ENCODE results near the gene XKR7. TPM values are rescaled to one million over a fixed set of nuclear protein-coding genes. Genes with fewer than 3 reads are reported as not detected.

The XKR7 gene
- total RNA-seq, 1 experiment from 2014 or later: not detected

DNA sequence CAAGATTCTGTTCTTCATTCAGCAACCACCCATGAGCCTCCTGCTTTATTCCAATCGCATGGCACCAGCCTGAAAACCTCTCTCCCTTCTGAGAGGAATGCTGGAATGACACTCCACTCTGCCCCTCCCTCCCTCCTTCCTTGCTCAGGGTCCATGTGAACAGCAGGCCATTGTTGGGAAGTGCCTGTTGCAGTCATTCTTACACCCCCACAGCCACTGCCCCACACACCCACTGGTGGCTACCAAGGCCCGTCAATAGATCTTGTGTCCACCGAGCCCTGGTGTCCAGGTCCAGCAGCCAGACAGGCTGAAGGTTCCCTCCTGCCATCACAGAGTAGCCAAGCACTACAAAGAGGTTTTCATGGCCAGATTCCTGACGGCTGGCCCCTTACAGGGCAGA, 22.6 kb upstream of the XKR7 start:
- DNase-seq (ENCODE audit: low read depth): no peak

DNA sequence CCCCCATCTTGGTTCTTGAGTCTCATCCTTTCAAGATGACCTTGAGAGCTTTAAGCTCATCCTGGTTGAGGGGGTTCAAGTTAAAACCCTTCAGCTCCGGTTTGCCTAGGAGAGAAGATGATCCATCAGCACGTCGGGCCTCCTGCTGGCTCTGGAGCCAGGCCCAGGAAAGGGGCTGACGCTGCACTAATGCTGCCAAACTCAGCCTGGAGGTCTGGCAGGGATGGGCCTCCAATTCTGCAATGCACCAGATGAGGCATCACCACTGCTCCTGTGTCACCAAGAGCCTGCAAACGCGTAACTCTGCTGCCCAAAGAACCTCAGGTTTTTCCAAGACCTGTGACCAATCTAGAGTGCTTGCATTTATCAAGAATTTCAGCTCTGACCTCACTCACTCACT, 22.2 kb upstream of the XKR7 start:
- no peak for DNase-seq (ENCODE audit: low read depth)

GRCh38 chr20:31948008-31948407, 19.9 kb upstream of the XKR7 start:
- DNase-seq (ENCODE audit: low read depth): peak; percentile 8

GRCh38 chr20:31949877-31950646, 17.9 kb upstream of the XKR7 start:
- no peak for DNase-seq (ENCODE audit: low read depth)

GRCh38 chr20:31951203-31951529, 16.8 kb upstream of the XKR7 start:
- no peak for DNase-seq (ENCODE audit: low read depth)

- DNase-seq (ENCODE audit: low read depth): peak; percentile 91
Observed at GRCh38 chr20:31951530-31952453, 16.2 kb upstream of the XKR7 start, which contains the start of gene PDRG1. Gene PDRG1, minus strand, starts transcription at chr20:31952046. Its CDS starts 85 bp downstream, at chr20:31951961.

DNA sequence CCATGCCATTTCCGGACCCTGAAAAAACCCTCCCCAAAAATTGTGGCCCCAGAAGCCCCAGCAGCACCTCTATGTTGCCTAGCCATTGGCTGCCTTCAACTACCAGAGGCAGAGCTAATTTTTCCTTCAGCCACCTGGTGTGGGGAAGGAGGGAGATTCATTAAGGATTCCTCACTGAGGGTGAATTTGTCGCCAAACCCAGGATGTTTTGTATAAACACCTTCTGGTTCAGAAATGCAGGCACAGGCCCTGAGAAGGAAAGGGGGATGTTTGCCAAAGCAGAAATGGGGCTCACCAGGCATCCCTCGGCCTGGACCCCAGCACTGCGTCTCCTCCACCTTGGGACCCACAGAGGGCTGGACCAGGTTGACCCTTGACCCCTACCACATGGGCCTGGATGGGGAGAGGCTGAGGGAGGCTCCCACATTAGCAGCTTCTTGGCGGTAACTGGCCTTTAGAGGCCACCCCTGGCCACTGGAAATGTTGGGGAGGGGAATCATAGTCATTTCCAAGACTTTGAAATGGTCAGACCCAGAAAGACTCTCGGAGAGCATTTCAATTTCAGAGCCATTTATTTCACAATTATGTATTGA, 14.3 kb upstream of the XKR7 start:
- no peak for DNase-seq (ENCODE audit: low read depth)

- DNase-seq (ENCODE audit: low read depth): no peak
Observed at GRCh38 chr20:31954500-31954899, 13.5 kb upstream of the XKR7 start.

DNA sequence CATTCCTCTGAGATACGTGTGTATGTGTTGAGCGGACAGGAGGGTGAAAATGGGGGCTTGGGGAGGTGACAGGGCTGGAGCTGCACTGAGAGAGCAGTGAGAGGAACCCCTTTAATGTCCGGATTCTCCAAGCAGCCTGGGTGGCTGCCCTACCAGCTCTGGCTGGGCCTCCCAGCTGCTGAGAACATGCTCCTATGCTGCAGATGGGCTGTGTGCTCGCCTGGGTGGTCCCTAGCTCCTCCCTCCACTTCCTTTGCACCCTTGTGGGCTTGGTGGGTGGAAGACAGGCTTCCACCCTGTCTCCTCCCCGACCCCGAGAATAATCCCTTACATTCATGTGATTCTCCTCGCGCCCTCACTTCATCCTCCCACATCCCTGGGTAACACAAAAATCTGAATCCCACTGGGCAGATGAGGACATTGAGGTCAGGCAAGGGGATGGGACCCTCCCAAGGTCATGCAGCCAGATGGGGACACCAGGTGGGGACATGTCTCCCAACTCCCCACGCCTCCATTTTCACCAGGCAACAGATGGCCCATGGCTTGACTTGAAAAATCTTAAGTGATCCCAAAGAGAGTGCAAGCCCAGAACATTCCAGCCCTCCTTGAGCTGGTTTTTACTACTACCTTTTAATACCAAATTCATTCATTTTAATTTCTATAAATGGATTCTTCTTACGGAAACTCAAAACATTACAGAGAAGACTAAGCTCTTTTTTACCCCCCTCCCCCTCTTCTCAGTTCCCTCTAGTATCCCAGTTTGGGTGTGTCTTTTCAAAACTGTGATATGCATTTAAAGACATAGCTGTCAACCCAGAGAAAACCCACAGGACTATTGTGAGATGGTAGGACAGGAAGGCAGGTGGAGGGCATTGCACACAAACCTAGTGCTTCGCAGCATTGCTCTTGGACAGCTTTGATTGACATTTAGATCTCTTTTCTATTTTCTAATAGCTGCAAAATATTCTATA, 11.1 kb upstream of the XKR7 start:
- DNase-seq (ENCODE audit: low read depth): no peak

DNA sequence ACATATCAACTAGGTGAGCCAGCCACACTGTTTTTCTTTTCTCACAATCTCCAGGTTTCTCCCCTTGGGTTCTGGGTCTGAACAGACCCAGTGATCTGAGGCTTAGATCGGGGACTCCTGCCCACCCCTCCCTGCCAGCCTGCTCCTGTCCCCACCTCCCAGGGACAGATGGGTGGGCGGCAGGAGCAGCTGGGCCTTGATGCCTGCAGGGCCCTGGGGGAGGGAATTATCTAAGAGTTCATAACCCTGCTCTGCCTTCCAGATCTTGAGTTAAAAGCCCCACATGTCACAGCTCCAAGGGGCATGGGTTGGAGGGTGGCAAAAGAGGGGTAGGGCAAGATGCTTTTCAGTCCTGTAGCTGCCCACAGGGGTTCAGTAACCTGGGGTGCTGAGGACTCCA, 5.2 kb upstream of the XKR7 start:
- no peak for DNase-seq (ENCODE audit: low read depth)

GRCh38 chr20:31963889-31964288, 4.1 kb upstream of the XKR7 start:
- DNase-seq (ENCODE audit: low read depth): no peak

DNA sequence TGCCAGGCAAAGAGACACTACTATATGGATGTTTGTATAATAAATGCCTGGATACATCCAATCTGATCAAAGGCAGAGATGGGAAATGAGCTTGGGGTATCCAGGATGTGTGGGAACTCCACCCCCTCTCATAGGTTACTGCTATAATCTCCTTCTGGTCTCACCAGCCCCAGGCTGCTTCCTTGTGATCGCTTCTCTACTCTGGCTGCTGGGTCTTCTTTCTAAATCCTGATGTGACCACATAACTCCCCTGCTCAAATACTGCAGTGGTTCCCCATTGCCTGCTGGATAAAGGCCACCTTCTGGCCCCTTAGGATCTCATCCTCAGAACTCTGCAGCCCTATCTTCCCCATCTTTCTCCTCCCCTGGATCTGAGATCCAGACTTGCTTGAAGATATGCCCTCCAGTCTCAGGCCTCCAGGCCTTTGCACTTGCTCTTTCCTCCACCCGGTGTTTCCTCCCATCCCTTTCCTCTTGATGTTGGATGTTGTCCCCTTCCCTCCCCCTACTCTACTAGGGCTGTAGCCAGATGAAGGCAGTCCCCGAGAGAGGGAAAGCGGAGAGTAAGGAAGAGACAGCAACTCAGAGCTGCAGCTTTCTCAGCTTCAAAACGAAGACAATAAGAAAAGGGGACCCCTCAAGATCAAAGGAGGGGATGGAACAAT, 828 bp upstream of the XKR7 start:
- no peak for DNase-seq (ENCODE audit: low read depth)

- peak; percentile 28 for DNase-seq (ENCODE audit: low read depth)
Observed at GRCh38 chr20:31968291-31969126, 558 bp downstream of the XKR7 start.

DNA sequence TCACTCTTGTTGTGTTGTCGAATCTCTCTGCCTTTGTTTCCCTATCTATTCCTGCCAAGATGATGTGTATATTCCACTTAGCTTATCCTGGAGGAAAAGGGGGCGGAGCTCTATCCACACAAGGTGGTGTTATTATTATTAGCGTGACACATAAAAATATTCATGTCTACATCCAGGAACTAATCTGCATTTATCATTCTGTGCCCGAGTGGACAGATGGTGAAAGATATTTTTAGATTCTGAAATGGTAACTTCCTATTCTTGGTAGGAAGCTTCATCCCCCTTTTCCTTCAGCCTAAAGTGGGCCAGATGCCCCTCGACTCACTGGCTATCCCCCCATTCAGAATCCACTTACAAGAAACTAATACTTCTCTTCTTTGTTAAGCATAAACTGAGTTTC, 2.0 kb downstream of the XKR7 start:
- no peak for DNase-seq (ENCODE audit: low read depth)

- no peak for DNase-seq (ENCODE audit: low read depth)
Observed at GRCh38 chr20:31972471-31973021, 4.6 kb downstream of the XKR7 start.

DNA sequence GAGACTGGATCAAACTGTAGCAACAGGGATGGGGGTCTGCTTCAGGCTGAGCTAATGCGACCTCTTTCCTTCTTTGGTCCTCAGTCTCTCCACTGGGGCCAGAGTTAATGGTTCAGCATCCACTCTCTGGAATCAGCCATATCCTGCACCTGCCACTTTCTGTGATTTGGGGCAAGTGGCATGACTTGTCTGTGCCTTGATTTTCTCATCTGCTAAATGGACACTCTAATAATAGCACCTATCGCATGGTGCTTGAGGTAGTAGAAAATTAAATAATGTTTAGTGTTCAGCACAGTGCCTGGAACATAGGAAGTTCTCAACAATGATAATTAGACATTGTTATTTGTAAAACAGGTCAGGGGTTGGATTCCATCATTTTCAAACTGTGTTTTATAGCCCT, 6.3 kb downstream of the XKR7 start:
- DNase-seq (ENCODE audit: low read depth): no peak

- no peak for DNase-seq (ENCODE audit: low read depth)
Observed at GRCh38 chr20:31974951-31975487, 7.1 kb downstream of the XKR7 start.

DNA sequence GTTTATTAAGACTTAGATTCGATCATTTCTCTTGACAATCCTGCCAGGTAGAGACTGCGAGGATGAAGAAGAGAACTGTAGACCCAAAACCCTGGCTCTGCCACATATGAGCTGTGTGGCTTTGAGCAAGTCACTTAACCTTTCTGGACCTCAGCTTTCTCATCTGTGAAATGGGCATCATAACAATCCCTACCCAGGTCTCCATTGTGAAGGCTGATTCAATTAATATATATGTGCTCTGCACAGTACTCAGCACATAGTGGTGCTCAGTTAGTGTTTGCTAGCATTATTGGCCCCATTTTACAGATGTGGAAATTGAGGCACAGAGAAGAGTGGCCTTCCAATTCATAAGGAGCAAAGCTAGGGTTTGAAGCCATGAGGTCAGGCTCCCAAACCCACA, 7.9 kb downstream of the XKR7 start:
- no peak for DNase-seq (ENCODE audit: low read depth)

GRCh38 chr20:31977080-31977479, 9.1 kb downstream of the XKR7 start:
- DNase-seq (ENCODE audit: low read depth): no peak
